HFFc6 (cell line): Measurements from ENCODE around the gene ST7. TPM values are rescaled to one million over a fixed set of nuclear protein-coding genes. Genes with fewer than 3 reads are reported as not detected.

Source experiments
- DNase-seq: peaks from one replicate; pipeline ENCODE4 v3.0.0-alpha.2; 2018
- H3K27ac Mint-ChIP-seq: 2 replicates; pipeline ENCODE4 v1.8.0; 2020; ENCODE audit warnings: mild to moderate bottlenecking, mixed read lengths
- H3K27me3 Mint-ChIP-seq: 2 replicates; pipeline ENCODE4 v1.8.0; 2021; ENCODE audit warnings: mild to moderate bottlenecking, moderate library complexity, mixed read lengths; ENCODE audit not compliant: insufficient read depth
- H3K36me3 Mint-ChIP-seq: 2 replicates; pipeline ENCODE4 v1.8.0; 2021; ENCODE audit warnings: low read depth, mixed read lengths
- H3K4me1 Mint-ChIP-seq: 2 replicates; pipeline ENCODE4 v1.8.0; 2020; ENCODE audit warnings: low read depth, mixed read lengths
- H3K4me3 Mint-ChIP-seq: 2 replicates; pipeline ENCODE4 v1.8.0; 2020; ENCODE audit warnings: mild to moderate bottlenecking, moderate library complexity, mixed read lengths
- H3K9me3 Mint-ChIP-seq: 2 replicates; pipeline ENCODE4 v1.8.0; 2020; ENCODE audit warnings: mild to moderate bottlenecking, mixed read lengths
- CTCF ChIP-seq: fragments of 200-600 bp; sonication (generic); IDR thresholded peaks from 2 replicates; pipeline ENCODE4 v1.5.0; 2021; ENCODE audit warnings: antibody characterized with exemption, mild to moderate bottlenecking
- total RNA-seq, 6 experiments: library from RNA; stranded (reverse); fragmentation: NEBNext Ultra II Directional; extraction: Animal tissue kit (Norgen Biotek cat#: 25700); gene quantifications; 2 replicates in 1 of 6; 3 replicates in 5 of 6; pipeline ENCODE4 v1.2.3, GENCODE V29; 2021

ST7 gene
- total RNA-seq, 6 experiments from 2014 or later = 13.5 to 18.8 (median 16.8) TPM

- Mint-ChIP-seq H3K4me1 (peaks cover 10% of the 10 kb centered on the region), H3K27me3 (peaks cover 2% of the 10 kb centered on the region), H3K27ac (no peak overlapping the region), H3K4me3 (no peak overlapping the region), H3K9me3 (no peaks in the 10 kb centered on the region), H3K36me3 (peaks cover 6% of the 10 kb centered on the region; the same call in 1 of the 2 replicates)
- DNase-seq = no peak
- TF ChIP-seq CTCF = no peak
Observed at GRCh38 chr7:117203205-117203604, 249.9 kb downstream of the ST7 start.

- DNase-seq = no peak
- Mint-ChIP-seq H3K4me1 (peaks cover 10% of the 10 kb centered on the region), H3K27ac (no peak overlapping the region), H3K9me3 (no peaks in the 10 kb centered on the region), H3K27me3 (no peaks in the 10 kb centered on the region; the same call in 1 of the 2 replicates), H3K4me3 (no peak overlapping the region), H3K36me3 (peaks cover 5% of the 10 kb centered on the region)
- no peak for TF ChIP-seq CTCF
Observed at GRCh38 chr7:117205873-117206272, 252.6 kb downstream of the ST7 start.

DNA sequence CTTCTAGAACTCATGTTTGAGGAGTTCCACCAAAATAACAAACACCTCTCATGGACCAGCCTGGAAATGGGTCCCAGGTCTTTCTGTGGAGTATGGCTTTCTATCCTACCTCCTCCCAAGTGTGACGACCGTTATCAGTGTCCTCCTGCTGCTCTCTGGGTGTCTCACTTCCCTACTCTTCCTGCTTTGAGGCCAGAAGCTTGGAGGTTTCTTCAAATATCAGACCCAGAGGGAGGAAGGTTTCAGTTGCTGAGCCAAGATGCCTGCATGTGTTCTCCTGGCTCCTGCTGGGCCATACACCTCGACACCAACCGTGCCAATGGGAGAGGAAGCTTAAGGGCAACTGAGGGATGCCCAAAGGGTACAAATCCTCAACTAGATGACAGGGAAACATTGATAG lies 255.0 kb downstream of the ST7 start:
- H3K4me3 Mint-ChIP-seq = no peak overlapping the region
- H3K9me3 Mint-ChIP-seq = no peaks in the 10 kb centered on the region
- H3K27ac Mint-ChIP-seq = no peak overlapping the region
- peaks cover 5% of the 10 kb centered on the region for H3K36me3 Mint-ChIP-seq
- H3K27me3 Mint-ChIP-seq = no peaks in the 10 kb centered on the region; the same call in 1 of the 2 replicates
- peaks cover 7% of the 10 kb centered on the region for H3K4me1 Mint-ChIP-seq
- DNase-seq = no peak
- no peak for TF ChIP-seq CTCF

DNA sequence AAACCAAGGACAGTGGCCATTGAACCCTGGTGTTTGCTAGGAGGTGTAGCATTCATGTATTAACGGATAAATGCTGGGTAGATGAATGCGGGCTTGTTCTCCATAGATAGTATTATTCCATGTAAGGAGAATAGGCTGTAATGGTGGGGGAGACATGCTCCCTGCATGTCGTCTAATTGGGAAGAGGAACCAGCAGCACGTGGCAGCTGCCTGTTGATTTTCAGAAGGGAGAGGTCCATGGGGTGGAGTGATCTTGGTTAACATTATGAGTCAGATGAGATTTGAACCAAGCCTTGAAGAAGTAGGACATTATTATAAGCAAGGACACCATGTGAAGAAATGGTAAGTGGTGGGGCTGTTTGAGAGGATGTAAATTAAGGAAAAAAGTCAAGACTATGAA lies 257.1 kb downstream of the ST7 start:
- Mint-ChIP-seq H3K9me3 (no peaks in the 10 kb centered on the region), H3K4me1 (peaks cover 14% of the 10 kb centered on the region), H3K4me3 (no peak overlapping the region), H3K36me3 (peaks cover 5% of the 10 kb centered on the region), H3K27me3 (no peaks in the 10 kb centered on the region; the same call in 1 of the 2 replicates), H3K27ac (no peak overlapping the region)
- DNase-seq = no peak
- TF ChIP-seq CTCF = no peak

DNA sequence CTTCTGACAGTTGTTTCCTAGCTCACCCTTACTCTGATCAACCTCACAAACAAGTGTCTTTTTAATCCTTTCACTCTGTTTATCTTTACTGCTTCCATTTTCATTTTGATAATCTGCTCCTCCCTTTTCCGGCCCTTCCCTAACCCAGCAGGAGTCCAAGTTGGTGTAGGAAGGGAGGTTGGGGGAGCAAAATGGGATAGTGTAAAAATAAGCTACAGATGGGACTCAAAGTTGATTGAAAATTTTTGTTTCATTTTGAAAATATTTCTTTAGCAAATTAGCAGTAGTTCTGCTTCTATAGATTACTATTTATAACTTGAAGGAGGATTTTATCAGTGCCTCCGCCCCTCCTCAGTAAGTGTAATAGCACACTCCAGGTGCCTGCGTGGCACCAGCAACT lies 257.6 kb downstream of the ST7 start:
- Mint-ChIP-seq H3K4me1 (peaks cover 14% of the 10 kb centered on the region), H3K9me3 (no peaks in the 10 kb centered on the region), H3K36me3 (peaks cover 5% of the 10 kb centered on the region), H3K27me3 (no peaks in the 10 kb centered on the region; the same call in 1 of the 2 replicates), H3K4me3 (no peak overlapping the region), H3K27ac (no peak overlapping the region)
- DNase-seq = no peak
- TF ChIP-seq CTCF = no peak

DNA sequence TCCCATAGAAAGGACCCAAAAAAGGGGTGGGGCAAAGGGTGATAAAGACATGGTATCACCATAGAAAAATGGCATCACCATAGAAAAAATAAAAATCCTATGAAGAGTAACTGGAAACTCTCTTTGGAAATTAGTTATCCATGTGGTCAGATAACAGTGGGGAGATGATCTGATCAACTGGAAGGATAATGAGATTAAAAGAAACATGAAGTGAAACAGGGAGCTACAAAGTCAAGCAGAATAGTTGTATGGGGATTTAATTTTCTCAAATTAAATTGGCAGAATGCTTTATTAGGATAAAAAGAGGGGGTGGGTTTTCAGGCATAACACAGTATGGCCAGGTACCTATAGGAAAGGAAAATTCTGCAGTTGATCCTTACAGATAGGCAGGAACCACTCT lies 258.3 kb downstream of the ST7 start:
- Mint-ChIP-seq H3K36me3 (peaks cover 5% of the 10 kb centered on the region), H3K4me1 (peaks cover 17% of the 10 kb centered on the region), H3K4me3 (no peak overlapping the region), H3K9me3 (no peaks in the 10 kb centered on the region), H3K27ac (no peak overlapping the region), H3K27me3 (no peaks in the 10 kb centered on the region; the same call in 1 of the 2 replicates)
- no peak for DNase-seq
- no peak for TF ChIP-seq CTCF
